Transverse colon (tissue), 4 donors: ENCODE measurements around the gene SERINC1.

ENCODE experiments used
- CTCF ChIP-seq, 5 experiments: fragments of 200-600 bp in 3 of 5; fragments of 450-650 bp in 2 of 5; sonication (generic) in 3 of 5; IDR thresholded peaks; 1 replicate in 2 of 5; 2 replicates in 3 of 5; pipeline ENCODE4 v1.5.1; 2016 to 2017; ENCODE audit warnings: antibody characterized with exemption in 5 of 5, inconsistent platforms in 3 of 5, mild to moderate bottlenecking in 2 of 5, moderate library complexity in 1 of 5
- EP300 ChIP-seq: sonication (generic); formaldehyde crosslinking; IDR thresholded peaks from one replicate; pipeline ENCODE4 v1.6.1; 2017; ENCODE audit warnings: antibody characterized with exemption, low read depth
- POLR2A ChIP-seq: fragments of 450-650 bp; IDR thresholded peaks from one replicate; pipeline ENCODE4 v1.6.1; 2016; ENCODE audit warnings: antibody characterized with exemption, mild to moderate bottlenecking, moderate library complexity
- POLR2AphosphoS5 ChIP-seq, 3 donors: sonication (generic); formaldehyde crosslinking; IDR thresholded peaks; one replicate each; pipeline ENCODE4 v1.6.1; 2016; ENCODE audit warnings: antibody characterized with exemption in 3 of 3

DNA sequence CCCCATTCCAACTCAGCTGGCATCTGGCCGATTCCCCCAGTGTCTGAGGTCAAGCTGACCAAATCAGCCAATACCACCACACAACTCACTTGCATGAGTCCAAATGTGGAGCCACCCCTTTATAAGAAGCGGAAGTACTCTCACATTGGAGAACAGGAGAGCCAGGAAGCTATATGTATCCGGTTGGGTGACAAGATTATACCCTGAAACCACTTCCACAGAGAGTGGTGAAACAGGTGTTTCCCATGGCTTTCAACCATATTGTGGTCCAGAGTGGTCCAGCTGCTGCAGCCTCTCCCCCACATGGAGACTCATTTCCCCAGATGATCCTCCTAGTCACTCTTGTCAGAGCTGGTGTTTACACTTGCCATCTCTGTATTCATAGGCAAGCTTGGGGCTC is 24.0 kb upstream of the SERINC1 start:
- TF ChIP-seq EP300 (no peak), POLR2A (no peak), CTCF (IDR thresholded peaks at IDR 0.05) (no peak), POLR2AphosphoS5 (IDR thresholded peaks at IDR 0.05) (no peak)
